Measurements from ENCODE around the gene ZC3H7B. TPM values are rescaled to one million over a fixed set of nuclear protein-coding genes. Genes with fewer than 3 reads are reported as not detected.

Gene ZC3H7B
- total RNA-seq, 1 experiment from 2014 or later = 42.0 TPM

Small RNA genes within 50 kb of the gene (microRNA-seq; reads per million reads assigned to microRNA genes)
- 1.6 reads per million for gene MIR6889 (ENCODE audit: borderline number of aligned reads)

Other genes starting within 250 kb of the ZC3H7B start
- 38.8 TPM for gene EP300, start 208.9 kb upstream of the ZC3H7B start, total RNA-seq (2021; ENCODE audit: unreplicated experiment)
- gene L3MBTL2, start 96.2 kb upstream of the ZC3H7B start, total RNA-seq (2021; ENCODE audit: unreplicated experiment) = 24.7 TPM
- gene CHADL, start 60.6 kb upstream of the ZC3H7B start, total RNA-seq (2021; ENCODE audit: unreplicated experiment) = 0.47 TPM
- 121 TPM for gene RANGAP1, start 15.3 kb upstream of the ZC3H7B start, total RNA-seq (2021; ENCODE audit: unreplicated experiment)
- 16.5 TPM for gene TEF, start 80.4 kb downstream of the ZC3H7B start, total RNA-seq (2021; ENCODE audit: unreplicated experiment)
- gene TOB2, start 145.3 kb downstream of the ZC3H7B start, total RNA-seq (2021; ENCODE audit: unreplicated experiment) = 55.2 TPM
- gene PHF5A, start 167.2 kb downstream of the ZC3H7B start, total RNA-seq (2021; ENCODE audit: unreplicated experiment) = 86.0 TPM
- gene ACO2, start 167.6 kb downstream of the ZC3H7B start, total RNA-seq (2021; ENCODE audit: unreplicated experiment) = 108 TPM
- gene POLR3H, start 242.9 kb downstream of the ZC3H7B start, total RNA-seq (2021; ENCODE audit: unreplicated experiment) = 62.1 TPM

Data from HCT116 (cell line).